Activated gamma-delta T cell (primary cell): ENCODE results near the gene MOV10.

ENCODE experiments used
- DNase-seq: peaks from one replicate; lab custom pipeline; 2025; lab: John Stamatoyannopoulos, UW

MOV10 gene

GRCh38 chr1:112700290-112701226, 26.1 kb downstream of the MOV10 start:
- DNase-seq = no peak

GRCh38 chr1:112701227-112702066, 27.0 kb downstream of the MOV10 start:
- no peak for DNase-seq

DNA sequence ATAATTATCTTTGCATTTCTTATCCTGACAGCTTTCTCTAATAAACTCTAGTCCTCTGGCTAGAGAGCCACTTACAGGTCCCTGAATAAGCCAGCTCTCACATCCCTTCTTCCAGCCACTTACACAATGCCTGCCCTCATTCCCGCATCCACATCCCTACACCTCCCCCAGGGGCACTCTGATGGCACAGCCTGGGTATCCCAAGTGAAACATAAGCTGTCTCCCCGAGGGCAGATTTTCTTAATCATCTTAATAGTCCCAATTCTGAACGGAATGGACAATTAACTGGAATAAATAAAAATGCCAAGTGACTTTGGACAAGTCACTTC, 27.6 kb downstream of the MOV10 start:
- DNase-seq = no peak

DNA sequence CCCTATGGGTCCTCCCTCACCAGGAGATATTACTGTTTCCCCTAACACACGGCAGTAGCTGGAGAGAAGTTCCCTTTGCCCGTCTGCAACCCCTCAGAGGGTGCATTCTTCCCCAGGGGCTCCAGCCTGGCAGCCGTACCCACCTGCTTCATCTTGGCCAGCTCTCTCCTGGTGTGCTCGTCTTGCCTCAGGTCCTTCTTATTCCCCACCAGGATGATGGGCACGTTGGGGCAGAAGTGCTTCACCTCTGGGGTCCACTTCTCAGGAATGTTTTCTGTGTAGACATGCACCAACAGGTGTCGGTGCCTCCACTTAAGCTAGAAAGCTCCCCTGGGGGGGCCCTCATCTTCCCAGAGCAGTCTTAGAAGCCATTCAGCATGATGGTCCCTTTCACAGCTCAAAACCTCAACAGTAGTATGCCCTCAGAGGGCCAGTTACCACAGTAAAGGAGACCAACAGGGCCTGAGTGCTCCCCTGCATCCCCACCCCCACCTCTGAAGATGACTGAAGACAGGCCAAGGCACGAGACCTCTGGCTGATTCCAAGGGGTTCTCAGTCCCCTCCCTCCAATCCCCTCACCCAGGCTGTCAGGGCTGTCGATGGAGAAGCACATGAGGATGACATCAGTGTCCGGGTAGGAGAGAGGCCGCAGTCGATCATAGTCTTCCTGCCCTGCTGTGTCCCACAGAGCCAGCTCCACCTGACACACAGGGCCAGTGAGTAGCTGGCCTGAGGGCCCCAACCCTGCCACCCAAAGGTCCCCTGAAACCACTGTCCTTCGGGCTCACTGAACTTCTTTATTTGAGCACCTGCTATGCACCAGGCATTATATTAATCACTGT, 28.2 kb downstream of the MOV10 start:
- no peak for DNase-seq

DNA sequence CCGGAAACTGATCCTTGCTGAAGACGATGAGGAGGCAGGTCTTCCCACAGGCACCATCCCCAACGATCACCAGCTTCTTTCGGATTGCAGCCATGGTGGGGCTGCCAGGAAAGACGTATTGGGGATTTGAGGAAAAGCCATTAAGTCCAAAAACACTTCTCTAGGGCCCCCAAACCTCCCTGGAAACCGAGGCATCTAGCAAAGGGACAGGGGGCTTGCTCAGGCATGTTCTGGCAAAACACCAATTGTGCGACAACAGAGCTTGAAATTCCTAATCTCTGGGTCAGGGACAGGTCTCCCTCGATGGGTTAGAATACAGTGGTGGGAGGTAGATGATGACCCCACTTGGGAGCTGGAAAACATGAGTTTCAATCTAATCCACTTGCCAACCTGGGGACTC, 29.2 kb downstream of the MOV10 start:
- no peak for DNase-seq

- DNase-seq = no peak
Observed at GRCh38 chr1:112704391-112704933, 30.0 kb downstream of the MOV10 start.

GRCh38 chr1:112704934-112705627, 30.6 kb downstream of the MOV10 start:
- no peak for DNase-seq

DNA sequence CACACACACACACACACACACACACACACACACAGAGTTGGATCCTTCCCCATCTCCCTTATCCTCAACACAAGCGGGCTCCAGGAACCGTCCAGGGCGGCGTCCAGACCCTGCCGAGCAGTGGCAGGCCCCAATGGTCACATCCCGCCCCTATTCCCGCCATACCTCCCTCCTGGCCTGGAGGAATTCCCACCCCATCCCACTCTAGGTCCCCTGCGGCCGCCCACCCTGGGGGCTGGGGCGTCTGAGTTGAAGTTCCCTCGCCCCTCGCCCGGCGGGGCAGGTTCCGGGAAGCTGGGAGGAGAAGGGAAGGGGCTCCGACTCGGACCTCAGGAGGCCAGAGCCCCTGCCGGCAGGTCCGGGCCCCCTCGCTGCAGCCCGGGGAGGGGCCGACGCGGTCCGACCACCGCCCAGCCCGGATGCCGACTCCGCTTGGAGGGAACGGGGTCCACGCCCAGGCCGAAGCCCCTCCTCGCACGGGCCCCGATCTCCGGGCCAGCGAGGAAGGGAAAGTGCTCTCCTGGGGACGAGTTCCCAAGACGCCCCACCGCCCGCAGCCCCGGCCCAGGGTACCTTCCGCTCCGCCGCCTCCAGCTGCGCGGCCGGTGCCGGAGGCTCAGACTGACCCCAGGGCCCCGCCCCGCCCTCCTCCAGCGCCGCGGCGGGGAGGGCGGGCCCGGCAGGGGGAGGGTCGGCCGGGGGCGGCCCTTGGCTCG, 32.2 kb downstream of the MOV10 start, which contains the start of gene RHOC:
Gene RHOC, minus strand, starts transcription at position 623 of the 716 bp plus-strand sequence. CDS start 3,328 bp downstream, outside the sequence.
- DNase-seq = peak; percentile 41

- peak; percentile 31 for DNase-seq
Observed at GRCh38 chr1:112707221-112708001, 33.0 kb downstream of the MOV10 start.

GRCh38 chr1:112708002-112708448, 33.6 kb downstream of the MOV10 start:
- no peak for DNase-seq

DNA sequence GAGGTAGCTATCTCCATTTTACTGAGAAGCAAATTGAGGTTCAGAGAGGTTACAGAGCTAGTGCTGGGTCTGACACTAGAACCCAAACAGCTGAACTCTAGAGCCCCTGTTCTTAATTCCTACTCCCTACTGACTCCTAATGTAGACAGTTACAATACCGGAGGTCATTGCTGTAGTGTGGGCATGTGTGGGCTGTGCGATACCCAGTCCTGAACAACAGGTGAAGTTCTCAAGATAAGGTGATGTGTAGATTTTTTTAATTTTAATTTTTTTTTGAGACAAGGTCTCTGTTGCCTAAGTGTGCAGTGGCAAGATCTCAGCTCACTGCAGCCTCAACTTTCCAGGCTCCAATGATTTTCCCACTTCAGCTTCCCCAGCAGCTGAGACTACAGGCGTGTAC, 34.0 kb downstream of the MOV10 start:
- DNase-seq = no peak

DNA sequence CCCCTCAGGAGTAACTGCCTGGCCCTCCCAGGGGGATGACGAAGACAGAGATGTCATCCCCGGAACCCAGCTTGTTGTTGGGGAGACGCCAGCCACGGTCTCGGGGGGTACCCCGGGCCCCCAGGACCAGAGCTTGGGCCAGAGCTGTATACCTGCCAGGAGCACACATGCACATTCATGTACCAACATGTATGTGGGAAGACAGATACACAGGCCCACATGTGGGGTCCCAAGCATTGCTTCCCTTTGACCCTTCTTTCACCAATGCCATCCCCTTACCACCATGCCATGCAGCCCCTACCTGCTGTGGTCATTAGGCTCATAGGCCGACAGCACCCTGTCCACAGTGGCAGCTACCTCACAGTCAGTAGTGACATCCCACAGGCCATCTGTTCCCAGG, 35.7 kb downstream of the MOV10 start:
- DNase-seq = no peak

DNA sequence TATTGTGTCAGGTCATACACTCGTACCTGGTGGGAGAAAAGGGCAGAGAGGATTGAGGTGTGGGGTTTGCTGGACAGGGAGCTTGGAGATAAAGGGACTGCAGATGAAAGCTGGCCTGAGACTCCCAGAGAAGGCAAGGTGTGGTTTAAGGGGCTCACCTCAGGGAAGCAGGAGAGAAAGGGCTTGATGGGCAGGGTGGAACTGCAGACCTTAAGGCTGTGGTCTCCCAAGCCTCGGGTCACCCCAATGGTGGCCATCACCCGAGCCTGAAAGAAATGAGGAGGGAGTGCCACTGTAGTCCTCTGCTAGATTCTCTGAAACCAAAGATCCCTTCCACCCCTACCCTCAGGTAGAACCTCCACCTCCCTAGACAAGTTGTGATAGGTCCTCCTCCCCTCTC, 36.1 kb downstream of the MOV10 start:
- DNase-seq = no peak

GRCh38 chr1:112711041-112711440, 36.6 kb downstream of the MOV10 start:
- no peak for DNase-seq

DNA sequence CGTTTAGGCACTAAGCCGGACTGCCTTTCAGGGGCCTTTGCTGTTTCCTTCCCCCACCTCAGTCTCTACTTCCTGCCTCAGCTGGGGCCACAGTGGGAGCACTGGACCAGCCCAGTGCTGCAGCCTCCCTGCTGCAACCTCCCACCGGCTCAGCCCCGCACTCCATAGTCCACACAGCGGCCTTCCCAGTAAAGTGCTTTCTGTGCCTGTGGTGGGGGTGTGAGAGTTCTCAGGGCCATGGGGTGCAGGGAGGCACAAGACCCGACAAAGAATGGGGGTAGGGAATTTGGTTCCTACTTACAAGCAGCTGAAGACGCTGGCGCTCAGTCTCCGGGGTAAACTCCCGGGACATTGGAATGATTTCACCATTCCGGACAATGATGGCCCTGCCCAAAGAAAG, 37.2 kb downstream of the MOV10 start:
- no peak for DNase-seq

DNA sequence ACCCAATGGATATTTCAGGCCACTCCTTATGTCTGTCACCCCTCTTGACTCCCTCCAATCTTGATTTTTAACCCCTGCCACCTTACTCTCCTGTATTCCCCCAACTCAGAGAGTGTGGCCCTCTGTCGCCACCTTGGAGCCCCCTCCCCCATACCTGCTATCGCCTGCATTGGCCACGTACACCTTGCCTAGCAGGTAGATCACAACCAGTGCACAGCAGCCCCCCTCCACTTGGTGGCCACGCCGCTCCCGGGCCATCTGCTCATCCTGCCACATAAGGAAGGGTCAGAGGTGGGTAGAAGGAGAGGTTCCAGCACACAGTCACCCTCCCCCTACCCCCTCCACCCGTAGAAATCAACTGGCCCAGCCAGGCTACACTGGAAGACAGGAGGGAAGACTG, 37.7 kb downstream of the MOV10 start:
- no peak for DNase-seq

- no peak for DNase-seq
Observed at GRCh38 chr1:112712701-112713128, 38.3 kb downstream of the MOV10 start.

DNA sequence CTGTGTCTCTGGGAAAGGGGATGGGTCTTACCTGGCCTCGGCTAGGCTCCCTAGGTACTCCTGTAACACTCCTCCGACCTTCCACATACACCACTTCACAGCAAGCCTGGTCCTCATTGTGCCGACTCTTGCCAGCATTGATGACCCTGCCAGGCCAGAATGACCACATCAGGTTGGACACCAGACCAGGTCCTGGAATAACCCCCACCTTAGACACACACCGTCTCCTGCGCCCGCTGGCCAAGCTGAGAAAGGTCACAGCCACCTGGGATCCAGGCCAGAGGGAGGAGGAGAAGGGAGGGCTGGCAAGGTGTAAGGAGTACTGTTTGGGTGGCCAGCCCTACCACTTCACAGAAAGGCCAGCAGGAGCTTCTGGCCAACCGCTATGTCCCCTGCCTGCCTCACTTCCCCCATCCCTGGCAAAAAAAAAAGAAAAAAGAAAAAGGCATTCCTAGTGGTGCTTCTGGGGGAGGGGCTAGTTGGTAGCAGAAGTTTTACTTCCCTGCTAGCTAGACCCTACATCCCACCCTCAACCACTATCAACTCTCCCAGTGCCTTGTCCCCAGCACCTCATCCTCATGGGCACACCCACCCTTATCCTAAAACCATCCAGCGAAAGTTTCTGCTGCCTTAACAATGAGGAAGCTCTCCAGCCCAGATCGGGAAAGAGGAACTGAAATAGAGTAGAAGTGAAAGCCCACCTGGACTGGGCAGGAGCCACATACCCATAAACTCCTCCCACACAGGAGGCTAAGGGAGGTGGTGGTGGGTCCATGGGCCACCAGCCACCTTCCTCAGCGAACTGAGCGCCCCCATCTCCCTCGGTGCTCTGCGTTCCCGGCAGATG, 39.2 kb downstream of the MOV10 start:
- no peak for DNase-seq
